Lower leg skin (tissue), 4 donors: ENCODE results near the gene TXNDC16. TPM values are rescaled to one million over a fixed set of nuclear protein-coding genes. Genes with fewer than 3 reads are reported as not detected.
"Not testable (repeated sequence)": the region's sequence is repeated elsewhere in the genome, so short reads cannot be mapped to it uniquely, and the experiment has no call there.

Experiments
- DNase-seq, 2 donors: peaks; one replicate each; pipeline ENCODE4 v3.0.0-alpha.2; 2019; ENCODE audit warnings: low spot score in 2 of 2
- H3K4me3 ChIP-seq: fragments of 200-600 bp; sonication (generic); 2 replicates; pipeline ENCODE4 v1.5.1; 2017; ENCODE audit warnings: mild to moderate bottlenecking, low read depth; ENCODE audit not compliant: poor library complexity, severe bottlenecking
- CTCF ChIP-seq, 3 donors: fragments of 450-650 bp; IDR thresholded peaks; one replicate each; pipeline ENCODE4 v1.5.1; 2016; ENCODE audit warnings: antibody characterized with exemption in 3 of 3, mild to moderate bottlenecking in 3 of 3, moderate library complexity in 2 of 3
- POLR2A ChIP-seq, 2 donors: fragments of 450-650 bp; IDR thresholded peaks; one replicate each; pipeline ENCODE4 v1.6.1; 2016 to 2017; ENCODE audit warnings: antibody characterized with exemption in 2 of 2, mild to moderate bottlenecking in 1 of 2, moderate library complexity in 1 of 2
- WGBS, 2 donors: methylation state at CpG; one replicate each; pipeline ENCODE4 v1.1.5; 2018; 5-methylcytosine and 5-hydroxymethylcytosine counted together
- intact Hi-C: fragments of 100-400 bp; cut with DNase I; formaldehyde crosslinking; loops from one replicate; pipeline ENCODE4 v1.15.0; 2023; ENCODE audit warnings: low total_unique reads
- total RNA-seq, 4 donors: library from RNA; depleted of rRNA; stranded (reverse); fragments of >200 nt; gene quantifications; one replicate each; pipeline ENCODE4 v1.1.0, GENCODE V29; 2016

The TXNDC16 gene
- total RNA-seq, 4 donors from 2014 or later, result 7.1 to 8.2 (median 8.1) TPM

DNA sequence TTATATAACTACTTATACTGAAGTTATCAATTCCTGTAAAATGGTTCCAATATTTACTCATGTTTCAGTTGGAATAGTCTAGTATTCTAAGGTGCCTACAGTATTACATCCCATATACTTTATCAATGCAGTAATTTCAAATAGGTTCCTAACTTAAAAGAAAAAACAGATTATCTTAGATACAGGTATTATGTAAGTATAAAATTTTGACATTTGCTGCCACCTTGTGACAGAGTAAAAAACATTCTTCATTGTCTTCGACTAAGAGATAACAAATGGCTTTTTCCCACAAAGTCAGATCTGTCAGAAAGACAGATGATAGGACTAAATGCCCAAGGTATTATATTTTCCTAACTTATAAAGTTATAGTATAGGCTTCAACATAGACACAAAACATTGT, 78.7 kb downstream of the TXNDC16 start:
- intact Hi-C loops, result loop anchor here (10.0 kb wide), 1 partner anchor 169 kb away; no protein-coding TSS in a partner anchor
- 13 to 14% methylated on average over 1 of the region's 1 CpG for WGBS, 2 donors
- DNase-seq, result no peak
- TF ChIP-seq CTCF (IDR thresholded peaks at IDR 0.05), result no peak
- TF ChIP-seq POLR2A (IDR thresholded peaks at IDR 0.05), result no peak
- no peak overlapping the region for H3K4me3 ChIP-seq

DNA sequence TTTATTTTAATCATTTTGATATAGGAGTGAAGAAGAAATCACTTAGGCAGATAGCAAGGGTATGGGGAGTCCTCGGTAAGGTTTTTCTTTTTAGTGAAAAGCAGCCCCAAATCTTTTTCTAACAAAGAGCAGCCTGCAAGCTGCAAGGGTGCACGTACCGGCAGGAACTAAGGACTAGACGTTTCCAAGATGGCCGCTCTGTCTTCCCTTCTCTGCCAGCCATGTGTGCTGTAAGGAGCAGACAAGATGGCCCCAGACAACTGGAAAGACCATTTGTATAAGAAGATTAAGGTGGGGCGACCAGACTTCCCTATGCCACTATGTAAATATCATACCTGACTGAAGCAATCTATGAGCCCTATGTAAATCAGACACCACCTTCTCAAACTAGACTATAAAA, 79.6 kb downstream of the TXNDC16 start:
- TF ChIP-seq CTCF (IDR thresholded peaks at IDR 0.05) (no peak), POLR2A (IDR thresholded peaks at IDR 0.05) (no peak)
- WGBS, 2 donors, result 94 to 95% methylated on average over 6 of the region's 6 CpGs
- DNase-seq, result no peak
- no peak overlapping the region for H3K4me3 ChIP-seq
- intact Hi-C loops, result loop anchor here (10.0 kb wide), 1 partner anchor 168 kb away; no protein-coding TSS in a partner anchor

GRCh38 chr14:52472251-52472650, 80.1 kb downstream of the TXNDC16 start:
- not testable (repeated sequence) for DNase-seq, H3K4me3 ChIP-seq
- intact Hi-C loops, result loop anchor here (10.0 kb wide), 1 partner anchor 167 kb away; no protein-coding TSS in a partner anchor
- WGBS, 2 donors, result 96 to 97% methylated on average over 13 of the region's 13 CpGs

DNA sequence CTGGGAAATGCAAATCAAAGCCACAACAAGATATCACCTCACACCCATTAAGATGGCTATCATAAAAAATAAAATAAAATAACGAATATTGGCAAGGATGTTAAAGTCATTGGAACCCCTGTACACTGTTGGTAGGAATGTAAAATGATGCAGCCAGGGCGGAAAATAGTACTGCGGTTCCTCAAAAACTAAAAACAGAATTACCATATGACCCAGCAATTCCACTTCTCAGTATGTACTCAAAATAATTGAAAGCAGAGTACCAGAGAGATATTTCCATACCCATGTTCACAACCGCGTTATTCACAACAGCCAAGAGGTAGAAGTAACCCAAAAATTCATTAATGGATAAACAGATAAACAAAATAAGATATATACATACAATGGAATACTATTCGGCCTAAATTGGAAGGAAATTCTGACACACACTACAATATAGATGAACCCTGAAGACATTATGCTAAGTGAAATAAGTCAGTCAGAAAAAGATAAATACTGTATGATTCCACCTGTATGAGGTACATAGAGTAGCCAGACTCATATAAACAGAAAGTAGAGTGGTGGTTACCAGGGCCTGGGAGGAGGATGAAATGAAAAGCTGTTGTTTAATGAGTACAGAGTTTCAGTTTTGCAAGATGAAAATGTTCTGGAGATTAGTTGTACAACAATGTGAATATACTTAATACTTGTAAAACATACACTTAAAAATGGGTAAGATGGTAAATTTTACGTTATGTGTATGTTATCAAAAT, 84.6 kb downstream of the TXNDC16 start:
- no peak for DNase-seq
- intact Hi-C loops, result no loop called here
- TF ChIP-seq CTCF (IDR thresholded peaks at IDR 0.05) (no peak), POLR2A (IDR thresholded peaks at IDR 0.05) (no peak)
- no peak overlapping the region for H3K4me3 ChIP-seq
- 69 to 86% methylated on average over 7 of the region's 7 CpGs for WGBS, 2 donors

GRCh38 chr14:52464175-52464574, 88.1 kb downstream of the TXNDC16 start:
- intact Hi-C loops, result no loop called here
- 77 to 79% methylated on average over 4 of the region's 4 CpGs for WGBS, 2 donors
- no peak for DNase-seq
- TF ChIP-seq POLR2A (IDR thresholded peaks at IDR 0.05), result no peak
- TF ChIP-seq CTCF (IDR thresholded peaks at IDR 0.05), result no peak
- H3K4me3 ChIP-seq, result no peak overlapping the region

GRCh38 chr14:52463375-52463774, 88.9 kb downstream of the TXNDC16 start:
- 95 to 97% methylated on average over 3 of the region's 3 CpGs for WGBS, 2 donors
- no peak for DNase-seq
- intact Hi-C loops, result no loop called here
- H3K4me3 ChIP-seq, result no peak overlapping the region
- TF ChIP-seq CTCF (IDR thresholded peaks at IDR 0.05), result no peak
- no peak for TF ChIP-seq POLR2A (IDR thresholded peaks at IDR 0.05)
